ENCODE data around the gene TRIM27. TPM values are rescaled to one million over a fixed set of nuclear protein-coding genes. Genes with fewer than 3 reads are reported as not detected.

Gene TRIM27
- total RNA-seq, 1 donor from 2014 or later: 58.4 TPM

- Histone ChIP-seq H3K9me3 (no peaks in the 10 kb centered on the region), H3K4me3 (peak overlapping the region; percentile 69 to 86), H3K27ac (peak overlapping the region; percentile 98), H3K36me3 (no peaks in the 10 kb centered on the region), H3K27me3 (no peaks in the 10 kb centered on the region), H3K4me1 (no peaks in the 10 kb centered on the region)
- peak in 1 of 2 donors; percentile 97 for DNase-seq (ENCODE audit: extremely low spot score in 2 of 2)
- TF ChIP-seq POLR2AphosphoS5 (IDR thresholded peaks at IDR 0.05; ENCODE audit: insufficient read depth in 1 of 2, low read depth in 1 of 2): peak; percentile 58 to 85
- TF ChIP-seq POLR2A (IDR thresholded peaks at IDR 0.05): peak in 1 of 2 donors; percentile 69
- TF ChIP-seq CTCF (IDR thresholded peaks at IDR 0.05): no peak
- intact Hi-C loops (cut with DNase I): no loop called here
These were observed 28.5 kb downstream of the TRIM27 start for GRCh38 chr6:28895131-28895812.

- H3K9me3 ChIP-seq: no peaks in the 10 kb centered on the region
- no peak overlapping the region for H3K4me3 ChIP-seq
- H3K27ac ChIP-seq: no peak overlapping the region
- intact Hi-C loops (cut with DNase I): no loop called here
- DNase-seq (ENCODE audit: extremely low spot score in 2 of 2): no peak
- no peak for TF ChIP-seq CTCF (IDR thresholded peaks at IDR 0.05)
- TF ChIP-seq POLR2AphosphoS5 (IDR thresholded peaks at IDR 0.05; ENCODE audit: insufficient read depth in 1 of 2, low read depth in 1 of 2): no peak
- no peak for TF ChIP-seq POLR2A (IDR thresholded peaks at IDR 0.05)
- H3K4me1 ChIP-seq: no peaks in the 10 kb centered on the region
- H3K27me3 ChIP-seq: no peaks in the 10 kb centered on the region
- no peaks in the 10 kb centered on the region for H3K36me3 ChIP-seq
These were observed 30.5 kb downstream of the TRIM27 start for GRCh38 chr6:28893172-28893799.

- Histone ChIP-seq H3K36me3 (no peaks in the 10 kb centered on the region), H3K9me3 (no peaks in the 10 kb centered on the region), H3K4me3 (no peak overlapping the region), H3K4me1 (no peaks in the 10 kb centered on the region), H3K27ac (no peak overlapping the region), H3K27me3 (no peaks in the 10 kb centered on the region)
- TF ChIP-seq POLR2AphosphoS5 (IDR thresholded peaks at IDR 0.05; ENCODE audit: insufficient read depth in 1 of 2, low read depth in 1 of 2) (no peak), POLR2A (IDR thresholded peaks at IDR 0.05) (no peak), CTCF (IDR thresholded peaks at IDR 0.05) (no peak)
- no peak for DNase-seq (ENCODE audit: extremely low spot score in 2 of 2)
- intact Hi-C loops (cut with DNase I): no loop called here
These were observed 31.3 kb downstream of the TRIM27 start for GRCh38 chr6:28892525-28892924.

GRCh38 chr6:28887796-28888496 lies 35.8 kb downstream of the TRIM27 start:
- Histone ChIP-seq H3K4me1 (no peaks in the 10 kb centered on the region), H3K27me3 (no peaks in the 10 kb centered on the region), H3K9me3 (no peaks in the 10 kb centered on the region), H3K27ac (no peak overlapping the region), H3K36me3 (no peaks in the 10 kb centered on the region), H3K4me3 (no peak overlapping the region)
- intact Hi-C loops (cut with DNase I): no loop called here
- no peak for TF ChIP-seq POLR2AphosphoS5 (IDR thresholded peaks at IDR 0.05; ENCODE audit: insufficient read depth in 1 of 2, low read depth in 1 of 2)
- DNase-seq (ENCODE audit: extremely low spot score in 2 of 2): no peak

GRCh38 chr6:28886079-28886439 lies 37.7 kb downstream of the TRIM27 start:
- H3K36me3 ChIP-seq: no peaks in the 10 kb centered on the region
- H3K27me3 ChIP-seq: no peaks in the 10 kb centered on the region
- TF ChIP-seq POLR2A (IDR thresholded peaks at IDR 0.05) (no peak), CTCF (IDR thresholded peaks at IDR 0.05) (no peak), POLR2AphosphoS5 (IDR thresholded peaks at IDR 0.05; ENCODE audit: insufficient read depth in 1 of 2, low read depth in 1 of 2) (no peak)
- peaks cover 3% of the 10 kb centered on the region for H3K4me1 ChIP-seq
- H3K4me3 ChIP-seq: no peak overlapping the region
- H3K27ac ChIP-seq: no peak overlapping the region
- no peaks in the 10 kb centered on the region for H3K9me3 ChIP-seq
- DNase-seq (ENCODE audit: extremely low spot score in 2 of 2): no peak
- intact Hi-C loops (cut with DNase I): no loop called here
